ENCODE data around the gene NIF3L1.
A peak's percentile ranks its signal among the peaks of the same experiment; 100 is the strongest.

Gene NIF3L1

GRCh38 chr2:200905618-200906296, 16.6 kb downstream of the NIF3L1 start:
- TF ChIP-seq GATA1 (IDR thresholded peaks at IDR 0.05; ENCODE audit: low read depth, low read length), result no peak
- TF ChIP-seq POLR2A (IDR thresholded peaks at IDR 0.05; ENCODE audit: low read length), result peak; percentile 19
- DNase-seq, result peak; percentile 82 to 89

DNA sequence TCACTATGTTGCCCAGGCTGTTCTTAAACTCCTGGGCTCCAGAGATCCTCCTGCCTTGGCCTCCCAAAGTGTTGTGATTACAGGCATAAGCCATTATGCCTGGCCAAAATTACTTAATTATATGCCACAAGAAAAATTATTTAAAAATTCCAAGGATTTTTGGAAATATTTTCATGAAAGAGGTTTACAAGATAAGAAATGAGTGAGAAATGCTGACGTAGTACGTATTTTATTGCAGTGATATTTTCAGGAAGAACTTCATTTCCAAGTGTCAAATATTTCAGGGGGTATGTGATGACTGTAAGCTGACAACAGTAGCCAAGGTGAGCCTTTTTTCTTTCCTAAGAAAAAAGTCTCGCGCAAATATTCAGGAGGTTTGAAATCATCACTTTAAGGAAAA, 20.8 kb downstream of the NIF3L1 start:
- no peak for DNase-seq
- no peak for TF ChIP-seq POLR2A (IDR thresholded peaks at IDR 0.05; ENCODE audit: low read length)
- TF ChIP-seq GATA1 (IDR thresholded peaks at IDR 0.05; ENCODE audit: low read depth, low read length), result no peak

DNA sequence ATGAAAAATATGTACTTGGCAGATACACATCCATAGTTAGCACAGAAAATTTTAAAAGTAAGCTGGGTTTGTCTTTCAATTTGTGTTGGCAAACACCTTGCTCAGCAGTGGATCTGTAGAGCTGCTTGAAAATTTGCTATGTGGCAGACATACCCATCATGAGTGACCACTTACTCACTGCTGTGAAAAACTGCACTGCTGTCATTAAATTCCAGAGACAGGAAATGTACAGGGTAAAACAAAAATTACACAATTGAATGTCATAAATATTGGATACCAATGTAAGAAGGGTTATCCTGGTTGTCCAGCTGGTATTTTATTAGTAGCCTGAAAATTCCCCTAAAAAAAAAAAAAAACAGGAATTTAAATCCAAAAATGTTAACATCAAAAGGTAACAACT, 24.5 kb downstream of the NIF3L1 start:
- no peak for DNase-seq
- TF ChIP-seq POLR2A (IDR thresholded peaks at IDR 0.05; ENCODE audit: low read length) (no peak), GATA1 (IDR thresholded peaks at IDR 0.05; ENCODE audit: low read depth, low read length) (no peak)

DNA sequence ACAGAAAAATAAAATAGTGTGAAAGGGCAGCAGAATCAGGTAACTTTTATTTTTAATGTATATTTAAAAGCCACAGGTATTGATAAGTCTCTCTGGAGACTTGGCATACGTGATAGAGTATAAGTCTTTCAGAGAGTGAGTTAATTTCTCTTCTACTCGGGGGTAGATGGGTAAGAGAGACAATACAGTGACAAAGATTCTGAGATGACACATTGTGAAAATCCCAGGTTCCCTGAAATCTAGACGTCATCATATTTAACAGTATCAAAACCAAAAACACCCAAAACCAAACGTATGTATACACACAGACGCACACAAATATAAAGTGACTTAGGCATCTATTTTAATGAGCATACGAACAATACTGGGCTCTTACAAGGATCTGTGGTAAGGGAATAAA, 33.3 kb downstream of the NIF3L1 start:
- no peak for TF ChIP-seq POLR2A (IDR thresholded peaks at IDR 0.05; ENCODE audit: low read length)
- DNase-seq, result no peak

DNA sequence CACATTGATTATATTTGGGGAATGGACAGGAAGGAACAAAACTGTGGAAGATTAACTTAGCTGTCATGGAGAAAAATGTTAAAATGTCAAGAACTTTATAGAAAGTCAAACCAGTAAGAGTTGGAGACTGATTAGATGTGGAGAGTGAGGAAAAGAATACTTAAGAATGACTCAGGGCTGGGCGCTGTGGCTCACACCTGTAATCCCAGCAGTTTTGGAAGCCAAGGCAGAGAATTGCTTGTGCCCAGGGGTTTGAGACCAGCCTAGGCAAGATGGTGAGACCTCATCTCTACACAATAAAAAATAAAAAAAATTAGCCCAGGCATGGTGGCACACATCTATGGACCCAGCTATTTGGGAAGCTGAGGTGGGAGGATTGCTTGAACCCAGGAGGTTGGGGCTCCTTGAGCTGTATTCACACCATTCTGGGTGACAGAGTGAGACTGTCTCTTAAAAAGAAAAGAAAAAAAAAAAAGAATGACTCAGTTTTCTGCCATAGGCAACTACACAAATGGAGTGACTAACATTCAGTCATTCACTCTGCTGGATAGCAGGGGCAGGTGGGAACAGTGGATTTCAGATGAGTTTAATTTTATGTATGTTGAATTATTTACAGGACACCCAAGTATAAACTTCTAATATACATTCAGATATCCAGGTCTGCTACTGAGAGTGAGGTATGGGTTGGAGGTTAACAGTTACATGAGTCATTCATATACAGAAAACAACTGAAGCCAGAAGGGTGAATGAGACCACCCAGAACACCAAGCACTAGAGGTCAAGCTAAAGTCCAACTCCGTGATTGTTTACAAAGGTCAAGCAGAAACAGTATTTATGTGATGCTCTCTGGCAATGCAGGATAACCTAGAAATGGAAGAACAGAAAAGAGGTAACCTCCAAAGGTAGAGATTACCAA, 40.4 kb downstream of the NIF3L1 start:
- DNase-seq, result peak in 1 of 2 experiments; percentile 36
- TF ChIP-seq GATA1 (IDR thresholded peaks at IDR 0.05; ENCODE audit: low read depth, low read length) (no peak), POLR2A (IDR thresholded peaks at IDR 0.05; ENCODE audit: low read length) (no peak)

- peak; percentile 26 to 53 for DNase-seq
- TF ChIP-seq GATA1 (IDR thresholded peaks at IDR 0.05; ENCODE audit: low read depth, low read length) (no peak), POLR2A (IDR thresholded peaks at IDR 0.05; ENCODE audit: low read length) (no peak)
These were observed 41.9 kb downstream of the NIF3L1 start for GRCh38 chr2:200930947-200931626.

DNA sequence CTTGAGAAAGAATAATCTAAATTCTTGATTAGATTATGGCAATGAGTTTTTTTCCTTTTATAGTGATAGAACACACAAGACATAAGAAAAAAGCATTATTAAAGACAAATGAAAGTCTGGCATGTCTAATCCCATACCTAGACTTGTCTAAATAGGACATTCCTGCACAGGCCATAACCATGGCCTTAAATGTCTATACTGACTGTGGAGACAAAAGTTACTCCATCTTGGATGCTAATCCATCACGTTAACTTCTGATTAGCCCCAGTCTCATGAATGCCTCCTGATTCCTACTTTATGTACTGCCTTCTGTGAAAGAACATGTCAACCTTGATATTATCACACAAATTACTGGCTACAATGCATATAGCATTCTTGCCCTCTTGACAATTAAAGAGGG, 50.7 kb downstream of the NIF3L1 start:
- DNase-seq, result no peak
- no peak for TF ChIP-seq POLR2A (IDR thresholded peaks at IDR 0.05; ENCODE audit: low read length)
- TF ChIP-seq GATA1 (IDR thresholded peaks at IDR 0.05; ENCODE audit: low read depth, low read length), result no peak

DNA sequence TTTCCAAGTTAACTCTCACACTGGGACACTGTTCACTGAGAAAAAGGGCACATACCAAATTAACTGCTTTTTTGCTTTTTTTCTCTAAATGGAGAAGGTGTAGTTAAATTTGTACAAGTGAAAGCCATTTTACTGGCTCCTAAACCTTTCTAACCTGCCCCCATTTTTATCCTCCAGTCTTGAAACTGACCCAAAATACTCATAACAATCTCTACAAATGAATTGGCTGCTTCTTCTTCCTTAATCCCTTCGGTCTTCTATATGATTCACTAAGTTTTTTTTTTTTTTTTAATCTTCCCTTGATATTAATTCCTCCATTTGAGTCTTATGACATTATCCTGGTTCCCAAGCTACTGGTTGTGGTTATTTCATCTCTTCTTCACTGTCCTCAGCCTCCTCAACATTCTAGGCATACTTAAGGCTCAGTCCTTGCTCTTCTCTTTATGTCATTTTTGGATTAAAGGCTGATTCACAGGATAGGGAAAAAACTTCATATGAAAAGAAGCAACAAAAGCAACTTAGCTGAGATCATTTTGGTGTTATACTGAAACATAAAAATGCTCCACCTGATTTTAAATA, 54.4 kb downstream of the NIF3L1 start:
- no peak for DNase-seq
- TF ChIP-seq GATA1 (IDR thresholded peaks at IDR 0.05; ENCODE audit: low read depth, low read length), result no peak
- TF ChIP-seq POLR2A (IDR thresholded peaks at IDR 0.05; ENCODE audit: low read length), result no peak

- TF ChIP-seq GATA1 (IDR thresholded peaks at IDR 0.05; ENCODE audit: low read depth, low read length) (no peak), POLR2A (IDR thresholded peaks at IDR 0.05; ENCODE audit: low read length) (no peak)
- peak; percentile 61 to 81 for DNase-seq
These were observed 55.6 kb downstream of the NIF3L1 start for GRCh38 chr2:200944467-200945394.

DNA sequence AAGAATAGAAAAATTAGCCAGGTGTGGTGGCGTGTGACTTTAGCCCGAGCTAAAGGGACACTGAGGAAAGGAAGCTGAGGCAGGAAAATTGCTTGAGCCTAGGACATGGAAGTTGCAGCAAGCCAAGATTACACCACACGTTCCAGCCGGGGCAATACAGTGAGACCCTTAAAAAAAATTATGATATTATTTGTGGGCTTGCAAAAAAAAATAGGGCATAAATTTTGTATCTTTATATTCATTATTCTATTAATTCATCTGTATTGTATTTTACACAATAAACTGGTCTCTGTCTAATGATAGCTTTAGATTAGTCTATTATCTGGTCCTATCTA, 56.2 kb downstream of the NIF3L1 start:
- TF ChIP-seq GATA1 (IDR thresholded peaks at IDR 0.05; ENCODE audit: low read depth, low read length) (no peak), POLR2A (IDR thresholded peaks at IDR 0.05; ENCODE audit: low read length) (no peak)

GRCh38 chr2:200950378-200950777, 61.2 kb downstream of the NIF3L1 start:
- no peak for DNase-seq
- TF ChIP-seq POLR2A (IDR thresholded peaks at IDR 0.05; ENCODE audit: low read length) (no peak), GATA1 (IDR thresholded peaks at IDR 0.05; ENCODE audit: low read depth, low read length) (no peak)

More for the DNA sequence above, 56.2 kb downstream of the NIF3L1 start:
- no peak for DNase-seq
